ENCODE data around the gene CAP2.
"Not testable (repeated sequence)": the region's sequence is repeated elsewhere in the genome, so short reads cannot be mapped to it uniquely, and the experiment has no call there.

The CAP2 gene

GRCh38 chr6:17440811-17441210 lies 47.4 kb downstream of the CAP2 start:
- H3K27ac ChIP-seq (ENCODE audit: low read depth, low read length, severe bottlenecking); H3K9me3 ChIP-seq (ENCODE audit: control insufficient read depth, low read length); H3K4me3 ChIP-seq (ENCODE audit: extremely low read depth, insufficient read depth, low read length, poor library complexity, severe bottlenecking); H3K4me1 ChIP-seq (ENCODE audit: control insufficient read depth, insufficient read depth, low read length, poor library complexity, severe bottlenecking): not testable (repeated sequence)
- WGBS, 2 experiments (ENCODE audit: insufficient coverage in 2 of 2) = 90% methylated on average over 2 of the region's 4 CpGs; no CpG with 5 or more reads in 1 of the 2 experiments
- peaks cover 29% of the 10 kb centered on the region for H3K36me3 ChIP-seq (ENCODE audit: control insufficient read depth, insufficient read depth, low read length)

- Histone ChIP-seq H3K9me3 (ENCODE audit: control insufficient read depth, low read length) (no peaks in the 10 kb centered on the region), H3K36me3 (ENCODE audit: control insufficient read depth, insufficient read depth, low read length) (peaks cover 19% of the 10 kb centered on the region), H3K27ac (ENCODE audit: low read depth, low read length, severe bottlenecking) (no peak overlapping the region), H3K4me3 (ENCODE audit: extremely low read depth, insufficient read depth, low read length, poor library complexity, severe bottlenecking) (no peak overlapping the region), H3K4me1 (ENCODE audit: control insufficient read depth, insufficient read depth, low read length, poor library complexity, severe bottlenecking) (no peaks in the 10 kb centered on the region)
- WGBS, 2 experiments (ENCODE audit: insufficient coverage in 2 of 2) = 78 to 80% methylated on average over 4 of the region's 4 CpGs
These were observed 48.8 kb downstream of the CAP2 start for GRCh38 chr6:17442196-17442595.

GRCh38 chr6:17446713-17447112 lies 53.3 kb downstream of the CAP2 start:
- Histone ChIP-seq H3K36me3 (ENCODE audit: control insufficient read depth, insufficient read depth, low read length) (peaks cover 20% of the 10 kb centered on the region), H3K4me1 (ENCODE audit: control insufficient read depth, insufficient read depth, low read length, poor library complexity, severe bottlenecking) (no peaks in the 10 kb centered on the region), H3K4me3 (ENCODE audit: extremely low read depth, insufficient read depth, low read length, poor library complexity, severe bottlenecking) (no peak overlapping the region), H3K9me3 (ENCODE audit: control insufficient read depth, low read length) (no peaks in the 10 kb centered on the region), H3K27ac (ENCODE audit: low read depth, low read length, severe bottlenecking) (no peak overlapping the region)
- 83 to 100% methylated on average over 1 to 2 of the region's 2 CpGs for WGBS, 2 experiments (ENCODE audit: insufficient coverage in 2 of 2)

GRCh38 chr6:17448165-17448564 lies 54.8 kb downstream of the CAP2 start:
- Histone ChIP-seq H3K9me3 (ENCODE audit: control insufficient read depth, low read length) (no peaks in the 10 kb centered on the region), H3K4me3 (ENCODE audit: extremely low read depth, insufficient read depth, low read length, poor library complexity, severe bottlenecking) (no peak overlapping the region), H3K27ac (ENCODE audit: low read depth, low read length, severe bottlenecking) (no peak overlapping the region), H3K4me1 (ENCODE audit: control insufficient read depth, insufficient read depth, low read length, poor library complexity, severe bottlenecking) (no peaks in the 10 kb centered on the region), H3K36me3 (ENCODE audit: control insufficient read depth, insufficient read depth, low read length) (peaks cover 10% of the 10 kb centered on the region)
- WGBS, 2 experiments (ENCODE audit: insufficient coverage in 2 of 2) = 71 to 100% methylated on average over 1 of the region's 1 CpG

GRCh38 chr6:17450397-17450796 lies 57.0 kb downstream of the CAP2 start:
- WGBS, 2 experiments (ENCODE audit: insufficient coverage in 2 of 2) = no CpG with 5 or more reads among the region's 1 CpG
- peaks cover 2% of the 10 kb centered on the region for H3K4me1 ChIP-seq (ENCODE audit: control insufficient read depth, insufficient read depth, low read length, poor library complexity, severe bottlenecking)

GRCh38 chr6:17450832-17451231 lies 57.4 kb downstream of the CAP2 start:
- H3K36me3 ChIP-seq (ENCODE audit: control insufficient read depth, insufficient read depth, low read length) = peaks cover 17% of the 10 kb centered on the region
- H3K4me3 ChIP-seq (ENCODE audit: extremely low read depth, insufficient read depth, low read length, poor library complexity, severe bottlenecking) = no peak overlapping the region
- H3K27ac ChIP-seq (ENCODE audit: low read depth, low read length, severe bottlenecking) = no peak overlapping the region
- H3K9me3 ChIP-seq (ENCODE audit: control insufficient read depth, low read length) = no peaks in the 10 kb centered on the region
- peaks cover 2% of the 10 kb centered on the region for H3K4me1 ChIP-seq (ENCODE audit: control insufficient read depth, insufficient read depth, low read length, poor library complexity, severe bottlenecking)
- 100% methylated on average over 1 of the region's 5 CpGs; no CpG with 5 or more reads in 1 of the 2 experiments for WGBS, 2 experiments (ENCODE audit: insufficient coverage in 2 of 2)

More at GRCh38 chr6:17450397-17450796, 57.0 kb downstream of the CAP2 start:
- H3K9me3 ChIP-seq (ENCODE audit: control insufficient read depth, low read length) = no peaks in the 10 kb centered on the region
- H3K27ac ChIP-seq (ENCODE audit: low read depth, low read length, severe bottlenecking) = no peak overlapping the region
- no peak overlapping the region for H3K4me3 ChIP-seq (ENCODE audit: extremely low read depth, insufficient read depth, low read length, poor library complexity, severe bottlenecking)
- H3K36me3 ChIP-seq (ENCODE audit: control insufficient read depth, insufficient read depth, low read length) = peaks cover 16% of the 10 kb centered on the region

- Histone ChIP-seq H3K27ac (ENCODE audit: low read depth, low read length, severe bottlenecking) (no peak overlapping the region), H3K4me1 (ENCODE audit: control insufficient read depth, insufficient read depth, low read length, poor library complexity, severe bottlenecking) (peaks cover 2% of the 10 kb centered on the region), H3K9me3 (ENCODE audit: control insufficient read depth, low read length) (no peaks in the 10 kb centered on the region), H3K36me3 (ENCODE audit: control insufficient read depth, insufficient read depth, low read length) (peaks cover 30% of the 10 kb centered on the region), H3K4me3 (ENCODE audit: extremely low read depth, insufficient read depth, low read length, poor library complexity, severe bottlenecking) (no peak overlapping the region)
- WGBS, 2 experiments (ENCODE audit: insufficient coverage in 2 of 2) = 96 to 100% methylated on average over 5 to 6 of the region's 6 CpGs
These were observed 58.7 kb downstream of the CAP2 start for GRCh38 chr6:17452096-17452495.

- H3K4me3 ChIP-seq (ENCODE audit: extremely low read depth, insufficient read depth, low read length, poor library complexity, severe bottlenecking) = no peak overlapping the region
- H3K4me1 ChIP-seq (ENCODE audit: control insufficient read depth, insufficient read depth, low read length, poor library complexity, severe bottlenecking) = peaks cover 2% of the 10 kb centered on the region
- peaks cover 27% of the 10 kb centered on the region for H3K36me3 ChIP-seq (ENCODE audit: control insufficient read depth, insufficient read depth, low read length)
- no peak overlapping the region for H3K27ac ChIP-seq (ENCODE audit: low read depth, low read length, severe bottlenecking)
- H3K9me3 ChIP-seq (ENCODE audit: control insufficient read depth, low read length) = no peaks in the 10 kb centered on the region
- 87 to 100% methylated on average over 3 to 5 of the region's 7 CpGs for WGBS, 2 experiments (ENCODE audit: insufficient coverage in 2 of 2)
These were observed 61.1 kb downstream of the CAP2 start for GRCh38 chr6:17454316-17455005.

- no peak overlapping the region for H3K27ac ChIP-seq (ENCODE audit: low read depth, low read length, severe bottlenecking)
- no peak overlapping the region for H3K4me3 ChIP-seq (ENCODE audit: extremely low read depth, insufficient read depth, low read length, poor library complexity, severe bottlenecking)
- H3K9me3 ChIP-seq (ENCODE audit: control insufficient read depth, low read length) = no peaks in the 10 kb centered on the region
- WGBS, 2 experiments (ENCODE audit: insufficient coverage in 2 of 2) = 94% methylated on average over 6 to 7 of the region's 7 CpGs
- H3K4me1 ChIP-seq (ENCODE audit: control insufficient read depth, insufficient read depth, low read length, poor library complexity, severe bottlenecking) = peaks cover 2% of the 10 kb centered on the region
- H3K36me3 ChIP-seq (ENCODE audit: control insufficient read depth, insufficient read depth, low read length) = peaks cover 30% of the 10 kb centered on the region
These were observed 62.5 kb downstream of the CAP2 start for GRCh38 chr6:17455919-17456318.

- WGBS, 2 experiments (ENCODE audit: insufficient coverage in 2 of 2) = 100% methylated on average over 1 to 3 of the region's 3 CpGs
- peaks cover 30% of the 10 kb centered on the region for H3K36me3 ChIP-seq (ENCODE audit: control insufficient read depth, insufficient read depth, low read length)
- H3K27ac ChIP-seq (ENCODE audit: low read depth, low read length, severe bottlenecking) = no peak overlapping the region
- H3K4me1 ChIP-seq (ENCODE audit: control insufficient read depth, insufficient read depth, low read length, poor library complexity, severe bottlenecking) = peaks cover 2% of the 10 kb centered on the region
- H3K4me3 ChIP-seq (ENCODE audit: extremely low read depth, insufficient read depth, low read length, poor library complexity, severe bottlenecking) = no peak overlapping the region
- no peaks in the 10 kb centered on the region for H3K9me3 ChIP-seq (ENCODE audit: control insufficient read depth, low read length)
These were observed 63.3 kb downstream of the CAP2 start for GRCh38 chr6:17456711-17457110.

GRCh38 chr6:17457405-17457804 lies 64.0 kb downstream of the CAP2 start:
- Histone ChIP-seq H3K27ac (ENCODE audit: low read depth, low read length, severe bottlenecking) (no peak overlapping the region), H3K36me3 (ENCODE audit: control insufficient read depth, insufficient read depth, low read length) (peaks cover 30% of the 10 kb centered on the region), H3K4me3 (ENCODE audit: extremely low read depth, insufficient read depth, low read length, poor library complexity, severe bottlenecking) (no peak overlapping the region), H3K9me3 (ENCODE audit: control insufficient read depth, low read length) (no peaks in the 10 kb centered on the region), H3K4me1 (ENCODE audit: control insufficient read depth, insufficient read depth, low read length, poor library complexity, severe bottlenecking) (peaks cover 2% of the 10 kb centered on the region)
- 95 to 100% methylated on average over 4 of the region's 4 CpGs for WGBS, 2 experiments (ENCODE audit: insufficient coverage in 2 of 2)

Data from mesodermal cell (in vitro differentiated cells).